ENCODE results near the gene RNF44.

RNF44 gene

GRCh38 chr5:176536902-176537553 is at the start of gene RNF44:
Gene RNF44 (minus strand): TSS chr5:176537402. CDS start chr5:176532472, 4,930 bp downstream.
- DNase-seq = peak; percentile 97

GRCh38 chr5:176583076-176583475 is 45.9 kb upstream of the RNF44 start:
- DNase-seq = no peak

GRCh38 chr5:176581361-176581760 is 44.2 kb upstream of the RNF44 start:
- no peak for DNase-seq

GRCh38 chr5:176579323-176579722 is 42.1 kb upstream of the RNF44 start:
- no peak for DNase-seq

- peak; percentile 16 for DNase-seq
These were observed 41.2 kb upstream of the RNF44 start for GRCh38 chr5:176578391-176578808.

GRCh38 chr5:176577312-176578176 is 40.3 kb upstream of the RNF44 start:
- DNase-seq = no peak

GRCh38 chr5:176575488-176576422 is 38.6 kb upstream of the RNF44 start:
- DNase-seq = no peak

GRCh38 chr5:176575066-176575465 is 37.9 kb upstream of the RNF44 start:
- DNase-seq = no peak

GRCh38 chr5:176574297-176574591 is 37.0 kb upstream of the RNF44 start:
- no peak for DNase-seq

- peak; percentile 66 for DNase-seq
These were observed 36.5 kb upstream of the RNF44 start for GRCh38 chr5:176573564-176574296.

- DNase-seq = no peak
These were observed 32.8 kb upstream of the RNF44 start for GRCh38 chr5:176570044-176570443.

GRCh38 chr5:176568657-176569056 is 31.5 kb upstream of the RNF44 start:
- DNase-seq = no peak

GRCh38 chr5:176565760-176566288 is 28.6 kb upstream of the RNF44 start:
- DNase-seq = no peak

- no peak for DNase-seq
These were observed 26.8 kb upstream of the RNF44 start for GRCh38 chr5:176564002-176564401.

- no peak for DNase-seq
These were observed 25.0 kb upstream of the RNF44 start for GRCh38 chr5:176562189-176562588.

GRCh38 chr5:176561259-176561658 is 24.1 kb upstream of the RNF44 start:
- DNase-seq = no peak

- no peak for DNase-seq
These were observed 23.2 kb upstream of the RNF44 start for GRCh38 chr5:176560364-176560763.

GRCh38 chr5:176559683-176560082 is 22.5 kb upstream of the RNF44 start:
- DNase-seq = no peak

- DNase-seq = no peak
These were observed 20.6 kb upstream of the RNF44 start for GRCh38 chr5:176557846-176558245.

GRCh38 chr5:176553260-176554085 is 16.3 kb upstream of the RNF44 start:
- no peak for DNase-seq

- DNase-seq = no peak
These were observed 15.2 kb upstream of the RNF44 start for GRCh38 chr5:176552332-176552869.
